ENCODE data around the gene EPB41L1.

EPB41L1 gene

DNA sequence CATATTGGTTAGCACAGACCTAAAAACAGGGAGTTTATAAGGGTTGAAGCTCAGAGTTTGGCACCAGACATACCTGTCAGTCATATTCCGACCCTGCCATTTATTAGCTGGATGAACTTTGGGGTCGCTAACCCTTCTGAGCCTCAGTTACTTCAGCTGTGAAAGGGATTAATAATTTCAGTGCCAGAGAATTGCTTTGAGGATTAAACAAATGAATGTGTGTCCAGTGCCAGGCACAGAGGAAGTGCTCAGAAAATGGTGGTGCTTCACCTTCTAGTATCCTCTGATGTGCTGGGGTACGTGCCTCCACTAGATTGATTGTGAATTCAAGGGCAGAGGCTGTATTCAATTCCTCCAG lies 4.1 kb upstream of the EPB41L1 start:
- no peak for DNase-seq (ENCODE audit: low read depth, low spot score)
- H3K4me3 ChIP-seq (ENCODE audit: low read length): no peak overlapping the region

DNA sequence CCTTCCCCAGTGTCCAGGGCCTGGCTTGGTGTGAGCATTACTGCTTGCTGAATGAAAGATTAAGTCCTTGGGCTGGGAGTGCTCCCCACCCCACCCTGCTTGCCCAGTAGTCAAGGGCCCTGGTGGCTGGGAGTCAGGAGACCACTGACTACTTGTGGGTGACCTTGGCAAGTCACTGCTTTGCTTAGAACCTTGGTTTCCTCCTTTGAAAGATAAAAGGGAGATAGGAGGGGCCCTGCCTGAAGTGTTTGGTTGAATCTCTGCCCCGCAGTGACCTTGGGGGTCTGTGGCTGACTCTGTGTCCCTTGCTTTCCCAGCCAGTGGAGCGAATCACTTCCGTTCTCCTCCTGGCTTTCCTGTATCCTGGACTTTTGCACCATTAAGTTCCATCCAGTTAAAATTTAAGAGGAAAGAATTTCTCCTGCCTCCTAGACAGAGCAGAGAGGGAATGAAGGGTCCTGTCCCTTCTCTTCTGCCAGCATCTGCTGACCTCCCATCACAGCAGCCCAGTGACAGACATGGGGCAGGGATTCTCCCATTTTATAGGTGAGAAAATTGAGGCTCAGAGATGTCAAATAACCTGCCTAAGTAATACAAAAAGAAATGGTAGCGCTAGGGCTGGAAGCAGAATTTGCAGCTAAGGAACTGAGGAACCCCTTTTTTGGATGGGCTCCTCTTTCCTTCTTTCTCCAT lies 3.5 kb upstream of the EPB41L1 start:
- no peak for DNase-seq (ENCODE audit: low read depth, low spot score)
- H3K4me3 ChIP-seq (ENCODE audit: low read length): no peak overlapping the region

DNA sequence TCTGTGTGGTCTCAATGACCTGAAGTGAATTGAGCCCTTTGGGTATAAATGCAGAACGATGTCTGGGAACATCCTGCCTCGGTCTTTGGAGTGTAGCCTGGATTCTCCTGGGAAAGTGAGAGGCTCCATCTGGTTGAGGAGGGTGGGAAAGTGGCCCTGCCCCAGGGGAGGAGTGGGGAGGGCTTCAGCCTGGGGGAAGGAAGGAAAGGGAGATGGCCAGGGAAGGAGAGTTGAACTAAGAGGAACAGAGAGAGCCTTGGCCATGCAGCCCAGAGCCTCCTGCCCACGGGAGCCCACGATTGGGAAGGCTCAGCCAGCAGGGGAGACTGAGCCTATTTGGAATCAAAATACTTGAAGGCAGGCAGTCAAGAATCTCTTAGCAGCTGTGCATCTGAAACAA lies 2.3 kb upstream of the EPB41L1 start:
- no peak for DNase-seq (ENCODE audit: low read depth, low spot score)

DNA sequence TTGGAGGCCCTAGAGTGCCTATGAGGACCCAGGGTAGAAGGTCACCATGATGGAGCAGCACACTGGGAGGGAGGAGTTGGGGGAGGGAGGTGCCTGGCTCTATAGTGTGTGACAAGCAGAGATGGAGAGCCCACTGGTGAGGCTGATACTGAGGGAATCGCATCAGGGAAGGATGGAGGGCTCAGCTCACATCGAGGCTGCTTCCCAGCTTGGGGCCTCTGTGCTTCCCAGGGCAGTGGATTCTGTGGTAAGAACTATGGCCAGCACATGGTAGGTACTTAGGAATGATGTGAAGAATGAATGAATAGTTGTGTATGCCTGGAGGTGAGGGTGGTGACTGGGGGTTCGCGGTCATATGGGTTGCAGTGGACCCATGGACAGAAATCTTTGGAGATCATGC lies 1.3 kb upstream of the EPB41L1 start:
- H3K4me3 ChIP-seq (ENCODE audit: low read length): no peak overlapping the region
- no peak for DNase-seq (ENCODE audit: low read depth, low spot score)

More for the DNA sequence above, 2.3 kb upstream of the EPB41L1 start:
- no peak overlapping the region for H3K4me3 ChIP-seq (ENCODE audit: low read length)

DNA sequence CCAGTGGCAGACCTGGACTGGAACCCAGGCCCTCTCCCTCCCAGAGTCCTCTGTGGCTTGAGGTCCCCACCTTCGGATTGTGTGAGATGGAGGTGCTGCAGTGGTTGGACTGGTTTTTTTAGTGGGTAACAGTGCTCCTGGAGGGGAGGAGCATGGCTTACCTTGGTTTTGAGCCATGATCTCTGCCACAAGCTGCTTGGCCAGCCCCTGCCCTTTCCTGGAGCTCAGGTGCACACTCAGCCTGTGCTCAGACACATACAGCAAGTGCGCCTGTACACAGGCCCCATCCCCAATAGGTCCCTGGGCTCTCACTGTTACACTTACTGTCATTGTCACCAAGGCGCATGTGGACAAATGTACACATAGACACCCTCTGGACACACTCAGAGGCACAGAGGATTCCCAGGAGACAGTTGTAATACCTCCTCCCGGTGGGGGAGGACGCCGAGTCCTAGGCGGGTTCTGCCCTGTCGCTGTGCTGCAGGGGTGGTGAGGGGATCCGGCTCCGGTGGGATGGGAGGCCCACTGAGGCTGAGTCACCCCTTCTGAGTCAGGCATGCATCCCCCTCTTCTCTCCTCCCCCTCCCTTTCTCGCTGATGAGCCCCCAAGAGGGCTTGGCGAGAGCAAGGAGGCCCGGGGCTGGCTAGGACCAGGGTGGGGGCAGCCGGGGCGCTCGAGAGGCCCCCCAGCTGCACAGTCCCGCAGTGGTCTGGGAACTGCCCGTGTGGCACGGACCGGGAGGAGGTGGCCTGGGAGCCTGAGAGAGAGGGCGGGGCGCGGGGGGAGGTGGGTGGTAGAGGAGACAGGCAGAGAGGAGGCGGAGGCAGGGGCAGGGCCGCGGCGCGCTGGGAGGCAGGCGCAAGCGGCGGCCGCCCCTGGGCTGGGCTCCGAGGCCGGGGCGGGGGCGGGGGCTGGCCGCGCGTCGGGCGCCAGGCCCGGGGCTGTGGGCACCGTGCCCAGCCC lies 522 bp upstream of the EPB41L1 start:
- H3K4me3 ChIP-seq (ENCODE audit: low read length): no peak overlapping the region
- DNase-seq (ENCODE audit: low read depth, low spot score): no peak

DNA sequence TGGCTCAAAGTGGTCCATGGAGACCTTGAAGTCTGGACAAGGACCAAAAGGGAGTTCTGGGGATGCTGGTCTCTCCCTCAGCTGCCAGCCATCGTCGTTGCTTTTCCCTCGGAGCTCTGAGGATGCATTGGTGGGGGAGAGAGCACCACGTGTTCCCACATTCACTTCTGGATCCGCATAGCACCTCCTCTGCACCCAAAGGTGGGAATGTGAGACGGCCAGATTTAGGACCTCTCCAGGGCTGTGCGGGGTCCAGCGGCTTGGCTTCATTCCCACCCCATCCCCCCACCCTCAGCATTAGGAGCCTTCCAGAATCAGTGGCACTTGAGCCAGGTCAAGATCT lies 1.1 kb downstream of the EPB41L1 start:
- H3K4me3 ChIP-seq (ENCODE audit: low read length): no peak overlapping the region
- DNase-seq (ENCODE audit: low read depth, low spot score): no peak

DNA sequence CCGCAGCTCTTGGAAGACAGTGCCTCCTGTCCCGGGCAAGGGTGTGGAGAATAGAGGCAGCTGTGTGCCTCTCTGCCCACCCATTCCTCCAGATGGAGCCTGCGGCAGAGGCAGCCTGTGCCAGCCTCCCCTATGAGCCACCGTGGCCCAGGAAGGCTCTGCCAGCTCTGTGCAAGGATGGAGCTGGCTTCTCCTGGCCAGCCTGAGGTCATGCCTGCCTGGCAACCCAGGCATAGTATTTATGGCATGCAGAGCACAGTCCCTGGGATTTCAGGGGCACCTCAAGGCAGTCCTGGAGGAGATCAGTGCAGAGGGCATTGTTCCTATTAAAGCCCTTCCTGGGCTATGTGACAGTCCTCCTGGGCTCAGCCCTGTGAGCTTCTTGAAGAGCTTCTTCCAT lies 1.5 kb downstream of the EPB41L1 start:
- no peak overlapping the region for H3K4me3 ChIP-seq (ENCODE audit: low read length)
- DNase-seq (ENCODE audit: low read depth, low spot score): no peak

DNA sequence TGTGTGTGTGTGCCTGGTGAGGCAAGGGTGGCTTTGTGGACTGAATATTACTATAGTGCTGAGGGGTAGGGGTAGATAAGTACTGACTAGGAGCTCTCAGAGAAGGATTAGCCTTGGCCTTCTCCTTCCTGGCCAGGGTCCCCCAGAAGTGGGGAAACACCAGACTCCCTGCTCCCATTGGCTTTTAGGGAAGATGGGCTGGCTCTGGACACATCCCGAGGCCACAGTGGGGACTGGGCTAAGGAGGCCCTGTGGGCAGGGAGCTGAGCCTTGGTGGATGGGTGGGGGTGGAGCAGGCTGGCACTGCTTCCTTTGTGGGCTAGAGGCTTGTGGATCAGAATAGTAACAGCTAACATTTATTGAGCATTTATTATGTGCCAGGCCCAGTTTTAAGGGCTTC lies 3.1 kb downstream of the EPB41L1 start:
- DNase-seq (ENCODE audit: low read depth, low spot score): no peak
- no peak overlapping the region for H3K4me3 ChIP-seq (ENCODE audit: low read length)

DNA sequence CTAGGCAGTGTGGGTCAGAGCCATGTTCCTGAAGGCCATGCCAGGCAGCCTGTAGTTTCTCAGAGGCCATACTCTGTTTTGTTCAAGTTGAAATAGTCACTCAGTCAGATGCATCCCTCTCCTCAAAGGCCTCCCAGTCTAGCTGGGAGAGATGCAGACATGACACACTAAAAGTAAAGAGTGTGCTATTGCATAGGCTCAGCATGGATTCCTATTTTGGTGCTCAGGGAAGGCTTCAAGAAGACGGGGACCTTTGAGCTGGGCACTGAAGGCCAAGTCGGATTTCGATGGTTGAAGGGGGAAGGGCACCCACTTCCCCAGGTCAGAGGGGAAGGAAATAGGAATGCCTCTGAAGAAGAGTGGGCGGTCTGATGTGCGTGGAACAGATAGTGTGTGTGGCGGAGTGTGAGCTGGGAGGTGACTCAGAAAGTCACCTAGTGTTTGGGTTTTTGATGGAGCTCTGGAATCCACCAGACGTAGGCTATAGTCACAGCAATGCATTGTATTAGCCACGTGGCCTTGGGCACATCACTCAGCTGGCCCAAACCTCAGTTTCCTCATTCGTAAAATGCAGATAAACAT lies 3.7 kb downstream of the EPB41L1 start:
- DNase-seq (ENCODE audit: low read depth, low spot score): no peak
- no peak overlapping the region for H3K4me3 ChIP-seq (ENCODE audit: low read length)

DNA sequence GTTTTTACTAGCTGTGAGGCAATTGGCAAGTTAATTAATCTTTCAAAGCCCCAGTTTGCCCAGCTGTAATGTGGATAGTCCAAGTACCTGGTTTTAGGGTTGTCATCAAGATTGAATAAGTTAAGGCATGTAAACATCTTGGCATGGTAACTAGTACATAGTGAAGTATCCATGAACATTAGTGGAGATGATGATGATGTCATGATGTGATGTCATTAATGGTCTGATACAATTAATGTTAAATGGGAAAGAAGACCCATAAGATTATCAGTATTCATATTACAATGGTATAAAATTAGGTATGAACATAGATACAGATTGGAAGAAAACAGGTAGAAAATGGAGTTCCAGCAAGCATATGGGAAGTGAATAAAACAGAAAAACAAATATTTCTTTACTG lies 5.3 kb downstream of the EPB41L1 start:
- no peak overlapping the region for H3K4me3 ChIP-seq (ENCODE audit: low read length)
- DNase-seq (ENCODE audit: low read depth, low spot score): no peak

DNA sequence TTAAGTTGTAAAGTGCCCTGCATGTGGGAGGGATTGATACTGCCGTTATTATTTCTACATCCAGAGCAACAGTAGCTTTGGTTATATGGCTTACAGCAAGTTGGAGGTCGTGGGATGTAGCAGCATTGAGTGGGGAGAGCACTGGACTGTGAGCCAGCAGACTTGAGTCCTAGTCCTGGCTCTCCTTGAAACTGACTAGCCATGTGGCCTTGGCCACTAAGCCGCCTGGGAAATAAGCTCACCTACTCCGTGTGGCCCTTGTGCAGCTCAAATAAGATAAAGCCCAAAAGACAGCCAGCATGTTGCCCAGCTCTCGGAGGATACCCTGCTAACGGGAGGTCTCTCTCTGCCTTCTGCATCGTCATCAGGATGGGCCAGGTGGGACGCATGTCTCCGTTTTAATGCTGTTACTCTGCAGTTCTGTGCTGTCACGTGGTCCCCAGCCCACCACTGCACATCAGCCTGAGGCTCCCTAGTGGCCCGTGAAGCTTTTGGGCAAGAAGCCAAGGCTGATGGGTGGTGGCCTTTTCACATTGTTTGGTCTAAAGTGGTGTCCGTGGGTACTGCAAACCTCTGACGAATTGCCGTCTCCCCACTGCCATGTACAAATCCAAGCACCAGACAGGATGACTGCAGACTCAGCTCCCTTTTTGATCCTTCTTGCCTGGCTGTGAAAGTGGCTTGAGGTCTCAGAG lies 7.9 kb downstream of the EPB41L1 start:
- DNase-seq (ENCODE audit: low read depth, low spot score): no peak

DNA sequence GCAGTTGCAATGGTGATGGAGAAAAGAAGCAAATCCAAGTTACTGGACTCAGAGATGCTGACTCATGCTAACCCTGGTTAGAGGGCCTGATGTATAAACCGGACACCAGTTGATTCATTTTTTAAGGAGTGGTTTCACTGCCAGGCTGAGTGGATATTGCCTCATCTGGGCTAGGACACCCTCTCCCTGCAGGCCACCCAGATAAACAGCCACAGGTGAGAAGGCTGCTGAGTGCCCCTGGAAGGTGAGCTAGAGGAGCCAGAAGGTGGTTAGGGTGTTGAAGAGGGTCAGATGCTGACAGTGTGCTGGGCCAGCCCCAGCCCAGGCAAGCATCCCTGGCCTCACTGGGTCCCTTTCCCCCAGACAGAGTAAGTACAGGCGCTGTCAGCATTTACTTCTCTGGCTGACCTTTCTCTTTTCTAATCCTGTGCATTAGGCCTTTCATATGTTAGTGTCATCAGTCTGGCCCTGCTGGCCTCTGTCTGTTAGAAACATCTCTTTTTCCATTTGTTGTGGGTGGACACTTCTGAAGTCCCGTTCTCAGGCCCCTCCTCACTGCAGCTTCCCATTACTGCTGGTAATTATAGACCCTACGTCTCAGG lies 13.5 kb downstream of the EPB41L1 start:
- no peak for DNase-seq (ENCODE audit: low read depth, low spot score)
- H3K4me3 ChIP-seq (ENCODE audit: low read length): no peak overlapping the region

More for the DNA sequence above, 7.9 kb downstream of the EPB41L1 start:
- H3K4me3 ChIP-seq (ENCODE audit: low read length): no peak overlapping the region

DNA sequence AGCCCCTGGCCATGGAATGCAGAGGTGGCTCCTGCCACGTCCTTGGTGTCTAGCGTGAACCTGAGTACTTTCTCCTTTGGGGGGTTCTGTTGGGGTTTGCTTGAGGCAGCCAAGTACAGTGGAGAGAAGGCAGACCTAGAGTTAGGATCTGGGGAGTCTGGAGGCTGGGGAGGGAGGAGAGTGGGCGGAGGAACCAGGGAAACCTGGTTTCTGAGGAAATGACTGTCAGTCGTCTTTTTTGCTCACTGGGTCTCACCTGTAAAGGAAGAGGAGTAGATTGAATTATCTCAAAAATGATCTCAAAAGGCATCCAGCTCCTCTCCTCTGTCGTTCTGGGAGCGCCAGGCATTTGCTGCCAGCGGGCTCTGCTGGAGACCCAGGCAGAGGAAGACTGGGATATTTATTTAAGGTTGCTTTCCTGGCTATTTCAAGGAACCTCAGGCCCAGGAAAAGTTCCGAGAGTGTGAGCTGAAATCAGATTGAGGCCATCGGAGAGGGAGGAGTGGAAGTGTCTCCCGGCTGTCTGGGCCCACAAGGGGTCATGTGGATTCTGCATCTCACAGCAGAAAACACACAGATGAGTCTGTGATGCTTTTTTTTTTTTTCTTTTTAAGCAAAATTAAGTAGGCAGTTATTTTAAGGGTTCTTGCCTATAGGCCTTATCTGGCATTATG lies 16.1 kb downstream of the EPB41L1 start:
- no peak for DNase-seq (ENCODE audit: low read depth, low spot score)

DNA sequence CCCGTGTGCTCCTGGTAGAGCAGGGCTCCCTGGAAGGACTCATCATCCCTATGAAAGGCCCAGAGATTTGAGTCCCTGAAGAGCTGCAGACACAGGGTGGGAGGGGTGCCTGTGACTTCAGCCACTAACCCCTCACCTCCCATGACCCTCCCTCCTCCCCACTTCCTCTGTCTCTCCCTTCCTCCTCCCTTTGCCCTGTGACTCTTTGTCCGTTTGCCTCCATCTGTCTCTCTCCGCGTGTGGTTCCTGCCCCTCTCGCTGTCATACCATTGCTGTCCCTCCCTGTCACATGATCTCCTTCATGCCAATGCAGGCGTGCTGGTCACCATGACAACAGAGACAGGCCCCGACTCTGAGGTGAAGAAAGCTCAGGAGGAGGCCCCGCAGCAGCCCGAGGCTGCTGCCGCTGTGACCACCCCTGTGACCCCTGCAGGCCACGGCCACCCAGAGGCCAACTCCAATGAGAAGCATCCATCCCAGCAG lies 19.0 kb downstream of the EPB41L1 start:
- DNase-seq (ENCODE audit: low read depth, low spot score): peak; percentile 18
- H3K4me3 ChIP-seq (ENCODE audit: low read length): no peak overlapping the region

More for the DNA sequence above, 16.1 kb downstream of the EPB41L1 start:
- H3K4me3 ChIP-seq (ENCODE audit: low read length): no peak overlapping the region

DNA sequence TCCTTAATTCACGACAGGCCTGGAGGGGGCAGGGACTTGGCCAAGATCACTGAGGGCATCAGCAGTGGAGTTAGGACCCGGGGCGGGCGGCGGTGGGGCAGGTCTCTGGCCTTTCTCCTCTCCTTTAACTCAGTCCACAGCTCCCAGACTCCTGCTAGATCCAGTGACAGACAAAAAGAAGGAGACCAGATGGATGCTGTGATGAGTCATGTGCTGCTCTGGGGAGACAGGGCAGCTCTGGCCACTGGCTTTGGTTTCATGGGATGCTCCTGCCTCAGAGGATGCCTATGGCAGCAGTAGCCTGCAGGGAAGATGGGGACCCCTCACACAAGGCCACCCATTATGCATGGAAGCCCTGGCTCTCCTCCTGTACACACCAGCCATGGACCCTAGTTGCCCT lies 20.5 kb downstream of the EPB41L1 start:
- no peak for DNase-seq (ENCODE audit: low read depth, low spot score)
- H3K4me3 ChIP-seq (ENCODE audit: low read length): no peak overlapping the region

DNA sequence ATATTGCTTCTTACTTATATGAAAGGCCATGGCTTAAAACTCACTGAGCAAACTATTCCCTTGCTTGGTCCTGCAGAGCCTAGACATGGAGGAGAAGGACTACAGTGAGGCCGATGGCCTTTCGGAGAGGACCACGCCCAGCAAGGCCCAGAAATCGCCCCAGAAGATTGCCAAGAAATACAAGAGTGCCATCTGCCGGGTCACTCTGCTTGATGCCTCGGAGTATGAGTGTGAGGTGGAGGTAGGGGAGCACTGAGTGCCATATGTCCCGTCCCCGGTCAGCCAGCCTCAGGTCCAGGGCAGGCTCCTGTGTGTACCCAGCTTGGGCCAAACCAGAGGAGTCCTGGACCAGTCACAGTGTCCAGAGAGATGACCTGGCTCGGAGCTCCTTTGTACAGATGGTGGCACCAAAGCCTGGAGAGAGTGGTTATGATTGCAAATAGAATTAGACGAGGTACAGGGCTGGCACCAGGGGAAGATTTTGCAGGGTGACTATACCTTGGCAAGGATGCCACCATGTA lies 21.0 kb downstream of the EPB41L1 start:
- H3K4me3 ChIP-seq (ENCODE audit: low read length): no peak overlapping the region
- no peak for DNase-seq (ENCODE audit: low read depth, low spot score)

DNA sequence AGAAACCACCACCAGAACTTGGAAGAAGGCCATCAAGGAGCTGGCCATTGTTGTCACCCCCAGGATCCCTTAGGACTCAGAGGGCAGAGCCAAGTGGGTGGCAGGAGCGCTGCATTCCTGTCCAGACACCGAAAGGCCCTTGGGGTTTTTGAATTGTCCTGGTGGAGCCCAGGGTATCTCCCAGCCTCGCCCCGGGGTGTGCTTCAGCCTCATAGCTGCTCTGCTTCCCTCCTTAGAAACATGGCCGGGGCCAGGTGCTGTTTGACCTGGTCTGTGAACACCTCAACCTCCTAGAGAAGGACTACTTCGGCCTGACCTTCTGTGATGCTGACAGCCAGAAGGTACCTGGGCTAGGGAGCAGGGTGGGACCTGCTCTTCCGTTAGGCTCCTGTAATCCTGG lies 23.2 kb downstream of the EPB41L1 start:
- H3K4me3 ChIP-seq (ENCODE audit: low read length): no peak overlapping the region
- DNase-seq (ENCODE audit: low read depth, low spot score): no peak

DNA sequence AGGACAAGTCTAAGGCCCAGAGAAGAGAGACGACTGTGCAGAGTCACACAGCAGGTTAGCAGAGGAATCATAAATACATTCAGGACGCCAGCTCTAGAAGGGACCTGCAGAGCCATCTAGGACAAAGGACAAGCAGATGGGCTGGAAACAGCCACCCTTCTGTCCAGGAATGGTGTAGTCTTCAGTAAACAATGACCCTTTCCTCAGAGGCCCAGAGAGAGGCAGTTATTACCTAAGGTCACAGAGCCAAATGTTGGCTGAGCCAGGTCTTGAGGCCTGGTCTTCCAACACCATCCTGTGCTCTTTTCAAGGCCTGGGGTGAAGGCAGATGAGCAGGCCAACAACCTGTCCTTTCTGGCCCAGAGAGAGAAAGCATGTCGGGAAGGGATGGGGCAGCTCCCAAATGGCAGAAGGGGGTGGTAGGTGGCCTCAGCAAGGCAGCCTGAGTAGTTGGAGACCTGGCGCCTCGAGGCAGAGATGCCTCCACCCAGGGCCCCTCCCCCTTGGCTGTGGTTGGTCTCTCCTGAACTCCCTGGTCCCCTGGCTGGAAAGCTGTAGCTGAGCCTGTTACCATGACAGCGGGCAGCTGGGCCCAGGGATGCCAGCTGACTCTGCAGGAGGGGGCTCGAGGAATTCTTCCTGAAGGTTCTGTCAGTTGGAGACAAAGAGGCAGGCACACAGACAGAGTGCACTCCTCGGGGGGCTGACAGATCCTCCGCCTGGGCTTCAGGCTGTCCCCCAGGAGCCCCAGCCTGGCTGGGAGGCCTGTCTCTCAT lies 24.8 kb downstream of the EPB41L1 start:
- no peak overlapping the region for H3K4me3 ChIP-seq (ENCODE audit: low read length)
- DNase-seq (ENCODE audit: low read depth, low spot score): no peak
